ENCODE data around the gene F7. TPM values are rescaled to one million over a fixed set of nuclear protein-coding genes. Genes with fewer than 3 reads are reported as not detected.

The F7 gene
- total RNA-seq, 1 experiment from 2014 or later, result not detected

GRCh38 chr13:113062691-113063090 lies 42.9 kb upstream of the F7 start:
- TF ChIP-seq REST (IDR thresholded peaks at IDR 0.05; ENCODE audit: insufficient read depth in 1 of 2, low read depth in 2 of 2, low read length in 1 of 2) (no peak), SIN3A (IDR thresholded peaks at IDR 0.05; ENCODE audit: borderline replicate concordance, insufficient read depth, low read depth, low read length) (no peak), TCF7L2 (IDR thresholded peaks at IDR 0.05; ENCODE audit: low read depth, low read length) (no peak), CTCF (IDR thresholded peaks at IDR 0.05) (no peak), POLR2AphosphoS5 (IDR thresholded peaks at IDR 0.05; ENCODE audit: low read depth, low read length) (no peak)
- POLR2A ChIA-PET, result no interaction called here
- ATAC-seq (no peak), DNase-seq (ENCODE audit: low read depth, low spot score) (no peak)
- Histone ChIP-seq H3K27ac (ENCODE audit: low read length) (no peak overlapping the region), H3K4me1 (ENCODE audit: control insufficient read depth, insufficient read depth, low read length) (no peaks in the 10 kb centered on the region), H3K36me3 (ENCODE audit: control insufficient read depth, insufficient read depth, low read length) (no peaks in the 10 kb centered on the region), H3K4me3 (ENCODE audit: low read depth in 2 of 2, low read length in 2 of 2) (no peak overlapping the region), H3K9me3 (ENCODE audit: control insufficient read depth, insufficient read depth, low read depth, low read length) (no peaks in the 10 kb centered on the region), H3K27me3 (ENCODE audit: control insufficient read depth, insufficient read depth, low read length) (no peaks in the 10 kb centered on the region)
- CTCF ChIA-PET, result no interaction called here
- intact Hi-C loops (cut with micrococcal nuclease; ENCODE audit: unreplicated experiment), result no loop called here
- in situ Hi-C loops (cut with HindIII; ENCODE audit: low pct_unique_long_range_greater_than_20kb, low sequenced_read_pairs), result no loop called here
- no TSS peak for BruUV-seq (replicated peaks)

- no peaks in the 10 kb centered on the region for H3K9me3 ChIP-seq (ENCODE audit: control insufficient read depth, insufficient read depth, low read depth, low read length)
- no peak overlapping the region for H3K4me3 ChIP-seq (ENCODE audit: low read depth in 2 of 2, low read length in 2 of 2)
- no peaks in the 10 kb centered on the region for H3K36me3 ChIP-seq (ENCODE audit: control insufficient read depth, insufficient read depth, low read length)
- no TSS peak for BruUV-seq (replicated peaks)
- H3K4me1 ChIP-seq (ENCODE audit: control insufficient read depth, insufficient read depth, low read length), result no peaks in the 10 kb centered on the region
- POLR2A ChIA-PET, result no interaction called here
- no peak for TF ChIP-seq SIN3A (IDR thresholded peaks at IDR 0.05; ENCODE audit: borderline replicate concordance, insufficient read depth, low read depth, low read length)
- TF ChIP-seq REST (IDR thresholded peaks at IDR 0.05; ENCODE audit: insufficient read depth in 1 of 2, low read depth in 2 of 2, low read length in 1 of 2), result no peak
- no peak for TF ChIP-seq POLR2AphosphoS5 (IDR thresholded peaks at IDR 0.05; ENCODE audit: low read depth, low read length)
- no peak for TF ChIP-seq TCF7L2 (IDR thresholded peaks at IDR 0.05; ENCODE audit: low read depth, low read length)
- no peaks in the 10 kb centered on the region for H3K27me3 ChIP-seq (ENCODE audit: control insufficient read depth, insufficient read depth, low read length)
- no peak for DNase-seq (ENCODE audit: low read depth, low spot score)
- intact Hi-C loops (cut with micrococcal nuclease; ENCODE audit: unreplicated experiment) (no loop called here), in situ Hi-C loops (cut with HindIII; ENCODE audit: low pct_unique_long_range_greater_than_20kb, low sequenced_read_pairs) (no loop called here)
- H3K27ac ChIP-seq (ENCODE audit: low read length), result no peak overlapping the region
- ATAC-seq, result no peak
- CTCF ChIA-PET, result no interaction called here
These were observed 42.5 kb upstream of the F7 start for GRCh38 chr13:113063091-113063491.

All from Panc1 (cell line).